Measurements from ENCODE around the gene GRAMD1A. TPM values are rescaled to one million over a fixed set of nuclear protein-coding genes. Genes with fewer than 3 reads are reported as not detected.

The GRAMD1A gene
- total and polyA plus RNA-seq, 9 of the 15 experiments (the other 6 are each of a cell fraction or from before 2014, with no cell fraction given) = 1.4 to 63.8 (median 38.5) TPM

GRCh38 chr19:35000647-35001501 is 751 bp downstream of the GRAMD1A start (continued):
- TF ChIP-seq ZNF449 (CRISPR knock-in tag; IDR thresholded peaks at IDR 0.05) (no peak), GABPA (tag; conservative IDR thresholded peaks at IDR 0.05; ENCODE audit: low read depth) (0 out of 2 replicates have a peak, but pooled peaks have one; percentile 24), GMEB1 (CRISPR knock-in tag; IDR thresholded peaks at IDR 0.05) (no peak), NELFE (IDR thresholded peaks at IDR 0.05; ENCODE audit: insufficient read depth, insufficient read length) (no peak), SAFB2 (IDR thresholded peaks at IDR 0.05; ENCODE audit: borderline replicate concordance, low read depth, low read length, severe bottlenecking) (no peak), SIRT6 (IDR thresholded peaks at IDR 0.05; ENCODE audit: low read depth, low read length) (no peak), ZNF79 (CRISPR knock-in tag; IDR thresholded peaks at IDR 0.05; ENCODE audit: low read depth) (no peak), ZNF134 (CRISPR knock-in tag; conservative IDR thresholded peaks at IDR 0.05) (no peak), RFX7 (CRISPR knock-in tag; IDR thresholded peaks at IDR 0.05) (no peak), HNRNPUL1 (IDR thresholded peaks at IDR 0.05; ENCODE audit: low read length) (no peak), ZC3H8 (IDR thresholded peaks at IDR 0.05) (no peak), BRD9 (IDR thresholded peaks at IDR 0.05; ENCODE audit: low read depth, partially characterized antibody) (no peak), ZBTB5 (IDR thresholded peaks at IDR 0.05) (no peak), ZFP1 (CRISPR knock-in tag; IDR thresholded peaks at IDR 0.05) (no peak), XRCC5 (IDR thresholded peaks at IDR 0.05; ENCODE audit: low read depth, low read length) (no peak), ETS1 (conservative IDR thresholded peaks at IDR 0.05; ENCODE audit: control insufficient read depth, low read depth, low read length) (no peak), BACH1 (tag; IDR thresholded peaks at IDR 0.05) (no peak), THRAP3 (IDR thresholded peaks at IDR 0.05; ENCODE audit: borderline replicate concordance) (no peak), NR0B1 (IDR thresholded peaks at IDR 0.05; ENCODE audit: partially characterized antibody) (no peak), ZNF766 (CRISPR knock-in tag; conservative IDR thresholded peaks at IDR 0.05) (no peak), ELF4 (CRISPR knock-in tag; IDR thresholded peaks at IDR 0.05) (no peak)
